RPMI8226 (cell line): Measurements from ENCODE around the gene MAP7D2.
A peak's percentile ranks its signal among the peaks of the same experiment; 100 is the strongest.
"Not testable (repeated sequence)": the region's sequence is repeated elsewhere in the genome, so short reads cannot be mapped to it uniquely, and the experiment has no call there.

Source experiments
- DNase-seq: peaks from one replicate; pipeline ENCODE4 v3.0.0-alpha.2; 2015

MAP7D2 gene

DNA sequence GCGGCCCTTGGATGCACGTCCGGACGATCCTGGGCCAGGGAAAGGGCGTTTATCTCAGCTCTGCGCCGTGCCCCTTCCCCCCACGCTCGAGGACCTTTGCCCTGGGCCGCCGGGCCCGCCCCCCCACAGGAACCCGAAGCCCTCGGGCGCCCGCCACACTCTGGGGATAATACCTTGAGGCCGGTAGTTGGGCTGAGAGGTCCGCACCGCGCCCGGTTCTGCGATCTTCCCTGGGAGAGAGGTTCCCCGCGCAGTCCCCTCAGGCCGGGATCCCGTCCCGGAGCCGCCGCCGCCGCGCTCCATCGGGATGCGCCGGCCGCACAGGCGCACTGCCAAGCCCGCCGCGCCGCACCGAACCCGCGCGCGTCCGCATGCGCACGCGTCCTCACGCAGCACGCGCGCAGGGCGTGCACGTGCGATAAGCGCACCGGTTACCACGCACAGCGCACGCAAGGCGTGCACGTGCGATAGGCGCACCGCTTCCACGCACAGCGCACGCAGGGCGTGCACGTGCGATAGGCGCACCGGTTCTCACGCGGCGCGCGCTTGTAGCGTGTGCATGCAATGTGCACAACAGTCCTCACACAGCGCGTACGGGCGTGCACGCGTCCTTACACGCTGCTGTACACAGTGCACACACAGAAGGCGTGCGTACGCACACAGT lies at the start of gene MAP7D2:
Gene MAP7D2, minus strand, starts transcription at position 331 of the 664 bp plus-strand sequence. Its CDS starts 28 bp downstream, at position 303.
- DNase-seq: no peak

DNA sequence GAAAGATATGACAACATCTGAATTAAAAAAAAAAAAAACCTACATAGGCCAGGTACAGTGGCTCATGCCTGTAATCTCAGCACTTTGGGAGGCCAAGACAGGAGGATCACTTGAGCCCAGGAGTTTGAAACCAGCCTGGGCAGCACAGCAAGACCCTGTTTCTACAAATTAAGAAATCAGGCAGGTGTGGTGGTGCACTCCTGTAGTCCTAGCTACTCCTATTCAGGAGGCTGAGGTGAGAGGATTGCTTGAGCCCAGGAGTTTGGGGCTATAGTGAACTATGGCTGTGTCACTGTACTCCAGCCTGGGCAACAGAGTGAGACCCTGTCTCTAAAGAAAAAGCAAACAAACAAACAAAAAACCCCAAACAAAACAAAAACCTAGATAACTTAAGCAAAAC lies 45.8 kb upstream of the MAP7D2 start:
- DNase-seq: not testable (repeated sequence)

DNA sequence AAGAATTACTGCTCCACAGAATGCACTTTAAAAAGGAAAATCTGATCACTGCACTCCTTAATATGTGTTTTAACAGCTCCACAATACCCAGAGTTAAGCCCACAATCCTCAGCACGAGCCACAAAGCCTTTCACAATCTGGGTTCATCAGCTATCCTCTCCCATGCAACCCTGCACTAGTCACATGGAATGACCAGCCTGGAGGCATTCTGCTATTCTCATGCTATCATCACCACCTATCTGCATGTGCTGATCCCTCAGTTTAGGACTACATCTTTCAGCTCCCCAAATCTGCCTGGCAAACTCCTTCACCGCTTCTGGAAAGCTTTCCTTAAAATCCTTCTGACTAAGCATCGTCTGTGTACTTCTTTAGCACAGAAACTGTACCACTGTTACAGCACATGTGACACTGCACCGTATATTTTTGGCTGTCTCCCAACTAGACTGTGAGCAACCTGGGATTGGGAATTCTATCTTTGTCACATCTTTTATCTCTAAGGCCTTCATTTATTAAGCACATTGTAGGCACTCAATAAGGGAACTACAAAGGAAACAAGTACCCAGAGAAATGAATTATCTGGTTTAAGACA lies 43.2 kb upstream of the MAP7D2 start:
- DNase-seq: no peak

DNA sequence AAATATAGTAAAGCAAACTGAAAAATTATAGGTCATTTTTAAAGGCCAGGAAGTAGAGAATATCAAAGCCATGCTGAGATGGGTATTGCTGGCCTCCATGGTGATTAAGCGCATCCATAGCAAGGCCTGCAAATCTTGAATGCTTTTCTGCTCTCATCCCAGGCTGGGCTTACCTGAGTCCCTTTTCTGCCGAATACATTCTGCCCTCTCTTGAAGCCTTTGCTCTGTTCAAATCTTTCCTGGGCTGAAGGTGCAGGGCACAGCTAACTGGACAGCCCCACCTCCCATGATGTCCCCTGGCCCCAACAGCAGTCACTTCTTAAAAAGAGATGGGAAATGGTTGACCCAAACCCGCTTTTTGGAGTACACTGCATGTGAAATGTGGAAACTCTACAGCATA lies 35.0 kb upstream of the MAP7D2 start:
- no peak for DNase-seq

DNA sequence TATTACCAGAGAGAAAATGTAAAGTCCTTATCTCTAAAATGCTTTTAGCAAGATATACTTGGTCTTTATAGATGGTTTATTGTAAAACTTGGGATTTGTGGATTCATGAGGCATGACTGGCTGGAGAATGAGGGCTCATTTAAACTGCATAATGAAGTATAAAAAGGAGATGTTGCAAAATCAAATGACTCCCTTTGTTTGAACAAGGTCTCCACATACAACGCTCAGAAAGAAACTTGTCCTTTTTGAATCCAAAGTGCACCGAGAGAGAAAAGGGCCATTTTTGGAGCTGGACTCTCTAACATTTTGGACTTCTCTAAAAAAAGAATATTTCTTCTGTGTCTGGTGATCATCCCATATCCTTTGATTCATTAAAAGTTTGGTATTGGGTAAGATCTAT lies 32.6 kb upstream of the MAP7D2 start:
- DNase-seq: no peak

DNA sequence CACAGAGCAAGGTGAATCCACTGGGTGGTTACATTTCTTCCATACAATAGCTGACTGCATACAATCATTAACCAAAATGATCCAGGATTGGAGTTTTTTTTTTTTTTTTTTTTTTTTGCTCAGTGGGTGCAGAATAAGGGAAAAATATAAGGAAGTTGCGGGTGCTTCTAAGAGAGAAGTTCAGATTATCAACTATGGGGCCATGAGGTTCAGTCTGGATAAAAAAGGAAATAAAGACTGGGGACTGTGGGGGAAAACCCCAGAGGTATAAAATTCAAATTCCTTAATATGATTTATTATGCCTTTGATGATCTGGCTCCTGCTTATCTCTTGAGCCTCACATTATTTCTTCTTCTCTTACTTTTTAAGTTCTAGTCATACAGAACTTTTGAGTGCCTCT lies 30.9 kb upstream of the MAP7D2 start:
- no peak for DNase-seq

DNA sequence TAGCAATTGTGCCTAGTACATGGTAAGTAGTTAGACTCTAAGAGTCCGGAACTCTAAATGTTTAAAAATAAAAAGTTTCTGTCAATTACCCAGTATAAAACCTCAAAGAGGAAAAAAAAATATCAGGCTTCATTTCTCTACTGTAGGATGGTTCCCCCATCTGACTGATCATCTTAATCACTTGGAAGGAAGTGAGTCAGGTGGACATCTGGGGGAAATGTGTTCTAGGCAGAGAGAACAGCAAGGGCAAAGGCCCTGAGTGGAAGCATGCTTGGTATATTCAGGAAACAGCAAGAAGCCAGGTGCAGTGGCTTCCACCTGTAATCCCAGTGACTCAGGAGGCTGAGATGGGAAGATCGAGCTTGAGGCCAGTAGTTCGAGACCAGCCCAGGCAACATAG lies 27.8 kb upstream of the MAP7D2 start:
- no peak for DNase-seq

DNA sequence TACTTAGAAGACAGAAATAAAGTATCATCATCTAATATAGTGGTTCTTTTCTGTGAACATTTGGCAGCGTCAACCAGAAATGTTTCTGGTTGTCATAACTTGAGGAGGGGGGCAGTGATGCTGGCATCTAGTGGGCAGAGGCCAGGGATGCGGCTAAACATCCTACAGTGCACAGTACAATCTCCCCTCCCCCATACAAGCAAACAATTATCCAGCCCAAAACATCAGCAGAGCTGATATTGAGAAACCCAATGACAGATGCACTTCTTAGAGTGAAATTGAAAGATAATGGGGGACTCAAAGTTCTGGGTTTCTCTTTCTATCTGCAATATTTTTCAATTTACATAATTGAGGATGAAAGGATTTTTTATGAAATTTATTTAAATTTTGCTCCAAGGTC lies 26.9 kb upstream of the MAP7D2 start:
- DNase-seq: no peak

DNA sequence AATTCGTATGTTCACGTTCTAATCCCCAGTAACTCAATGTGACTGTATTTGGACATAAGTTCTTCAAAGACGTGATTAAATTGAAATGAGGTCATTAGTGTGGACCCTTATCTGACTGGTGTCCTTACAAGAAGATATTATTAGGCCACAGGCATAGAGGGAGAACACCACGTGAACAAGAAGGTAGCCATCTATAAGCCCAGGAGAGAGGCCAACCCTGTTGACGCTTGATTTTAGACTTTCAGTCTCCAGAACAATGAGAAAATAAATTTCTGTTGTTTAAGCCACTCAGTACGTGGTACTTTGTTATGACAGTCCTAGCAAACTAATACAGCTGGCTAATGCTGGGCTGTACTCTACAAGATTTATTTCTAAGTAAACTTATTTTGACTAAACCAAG lies 26.4 kb upstream of the MAP7D2 start:
- no peak for DNase-seq

DNA sequence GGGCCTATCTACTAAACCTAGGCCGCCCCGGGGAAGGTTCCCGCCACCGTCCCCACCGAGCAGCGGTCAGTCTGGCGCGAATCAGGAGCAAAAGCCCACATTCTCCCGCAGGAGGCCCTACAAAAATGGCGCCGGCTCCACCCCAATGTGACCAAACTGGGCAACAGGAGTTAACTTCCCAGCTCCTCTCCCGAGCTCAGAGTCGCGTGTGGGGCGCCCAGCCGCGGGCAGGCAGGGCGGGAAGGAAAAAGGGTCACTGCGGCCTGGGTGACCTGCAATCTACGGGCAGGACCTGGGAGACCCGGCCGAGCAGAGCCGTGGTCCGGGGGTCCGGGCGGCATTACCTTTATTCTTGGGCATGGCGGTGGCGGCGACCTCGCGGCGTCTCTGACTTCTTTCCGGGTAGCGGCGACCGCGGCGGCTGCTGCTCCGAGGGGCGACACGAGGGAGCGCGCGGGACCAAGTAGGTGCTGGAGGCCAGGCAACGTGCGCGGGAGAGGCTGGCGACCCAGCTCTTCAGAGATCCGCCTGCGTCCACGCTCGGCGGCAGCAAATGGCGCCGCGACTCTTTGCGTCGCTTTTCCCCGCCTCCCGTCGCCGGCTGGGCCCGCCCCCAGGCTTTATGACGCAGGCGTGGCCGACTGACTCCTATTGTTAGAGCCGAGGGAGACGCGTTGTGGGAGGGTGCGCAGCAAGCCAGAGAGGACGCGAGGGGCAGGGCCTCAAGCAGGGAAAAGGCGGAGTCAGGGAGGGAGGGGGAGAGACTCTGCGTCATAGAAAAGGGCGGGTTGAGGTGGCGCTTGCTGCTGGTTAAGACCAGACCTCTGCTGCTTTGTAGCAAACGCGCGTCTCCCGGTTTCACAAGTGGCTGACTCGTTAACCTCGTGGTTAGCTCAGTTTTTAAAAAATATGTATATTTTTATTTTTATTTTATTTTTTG lies 24.8 kb upstream of the MAP7D2 start, which contains the start of gene EIF1AX:
Gene EIF1AX, minus strand, starts transcription at position 558 of the 940 bp plus-strand sequence. Its CDS starts 198 bp downstream, at position 360.
- DNase-seq: peak; percentile 97

DNA sequence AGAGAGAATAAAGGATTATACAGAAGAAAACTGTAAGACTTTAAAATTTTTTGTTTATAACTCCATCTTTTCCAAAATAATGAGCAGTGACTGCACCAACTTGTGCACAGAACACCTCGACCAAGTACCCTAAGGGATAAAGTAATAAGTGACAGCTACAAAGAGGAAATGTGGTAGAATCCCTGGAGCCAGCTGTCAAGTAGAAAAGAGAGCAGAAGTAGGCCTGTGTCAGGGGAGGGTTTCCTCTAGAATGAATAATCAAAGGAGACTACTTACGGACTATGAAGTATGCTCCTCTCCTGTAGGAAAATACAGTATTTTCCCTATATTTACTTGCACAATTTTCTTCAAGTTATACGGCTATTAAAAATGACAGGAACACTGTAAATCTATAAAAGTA lies 23.7 kb upstream of the MAP7D2 start:
- DNase-seq: peak; percentile 9

DNA sequence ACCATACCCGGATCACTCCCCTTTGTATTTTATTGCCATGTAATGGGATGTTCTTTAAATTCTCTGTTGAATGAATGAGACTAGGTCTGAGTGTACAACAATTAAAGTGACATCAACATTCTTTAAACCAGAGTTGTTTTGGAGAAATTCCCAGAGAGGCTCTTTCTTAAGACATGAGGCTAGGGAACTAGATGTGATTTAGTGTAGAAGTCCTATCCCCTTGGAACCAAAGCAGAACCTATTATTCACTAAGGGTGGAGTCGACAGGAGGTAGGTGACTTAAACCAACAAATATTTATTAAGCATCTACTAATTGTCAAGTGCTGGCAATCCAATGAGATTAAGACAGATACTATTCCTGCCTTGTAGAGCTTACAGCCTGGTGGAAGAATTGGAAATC lies 23.3 kb upstream of the MAP7D2 start:
- DNase-seq: no peak

DNA sequence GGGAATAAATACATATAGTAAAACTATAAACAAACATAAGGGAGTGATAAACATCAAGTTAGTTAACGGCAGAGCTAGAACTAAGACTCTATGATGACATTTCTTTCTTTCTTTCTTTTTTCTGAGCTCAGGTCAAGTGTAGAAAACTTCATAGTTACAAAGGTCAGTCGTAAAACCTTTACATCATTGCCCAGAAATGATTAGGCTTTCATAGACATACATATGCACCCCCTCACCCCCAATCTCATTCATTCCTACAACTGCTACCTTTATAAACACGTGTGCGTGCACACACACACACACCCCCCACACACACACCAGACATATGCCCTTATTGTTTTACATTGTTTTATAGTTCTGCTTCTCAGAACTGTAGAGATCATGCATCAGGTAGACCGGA lies 19.2 kb upstream of the MAP7D2 start:
- DNase-seq: no peak

DNA sequence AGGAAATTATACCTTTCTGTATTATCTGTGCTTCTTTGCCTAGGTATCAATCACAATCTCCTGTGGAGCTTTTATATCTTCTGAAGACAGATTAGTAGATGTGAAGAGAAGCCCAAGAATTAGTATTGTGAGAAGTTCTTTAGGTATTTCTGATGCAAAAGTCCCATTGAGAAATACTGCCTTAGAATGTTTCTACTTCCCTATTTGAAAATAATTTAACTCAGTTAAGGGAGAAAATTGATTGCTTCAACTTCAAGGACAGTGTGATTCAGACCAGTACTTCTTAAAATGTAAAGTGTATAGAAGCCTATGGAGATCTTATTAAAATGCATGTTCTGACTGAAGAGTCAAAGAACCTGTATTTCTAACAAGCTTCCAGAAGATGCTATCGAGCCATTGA lies 16.0 kb upstream of the MAP7D2 start:
- DNase-seq: no peak

DNA sequence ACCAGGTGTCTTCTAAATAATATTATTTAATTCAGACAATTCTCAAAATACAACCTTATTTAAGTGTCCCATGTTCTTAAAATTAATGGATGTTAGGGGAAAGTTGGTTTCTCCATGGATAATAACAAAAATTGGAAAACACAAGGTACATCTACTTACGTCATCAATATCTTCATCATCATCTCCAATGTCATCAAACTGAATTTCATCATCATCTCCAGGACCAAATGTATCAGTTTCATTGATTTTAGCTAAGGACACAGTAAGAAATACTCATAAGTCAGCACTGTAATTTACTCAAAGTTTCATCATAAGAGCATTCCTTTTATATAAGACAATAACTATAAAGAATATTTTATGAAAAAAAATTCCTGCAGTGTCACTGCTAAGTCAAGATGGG lies 13.7 kb upstream of the MAP7D2 start:
- DNase-seq: no peak

DNA sequence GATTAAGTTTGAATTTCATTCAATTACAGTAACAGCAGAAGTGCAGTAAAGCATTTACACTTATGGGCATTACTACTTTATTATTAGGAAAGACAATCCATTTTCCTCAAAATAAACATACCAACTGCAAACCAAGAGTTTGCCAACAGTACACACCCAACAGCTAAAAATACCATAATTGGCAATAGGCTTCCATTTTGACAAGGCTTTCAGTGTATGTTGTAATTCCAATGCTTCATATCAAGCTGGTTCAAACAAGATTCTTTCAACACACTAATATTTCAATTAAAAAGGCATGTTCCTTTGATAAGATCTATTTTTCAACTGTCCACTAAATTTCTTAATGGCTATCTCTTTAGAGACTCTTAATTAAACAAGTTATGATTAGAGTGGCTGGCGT lies 12.8 kb upstream of the MAP7D2 start:
- no peak for DNase-seq

DNA sequence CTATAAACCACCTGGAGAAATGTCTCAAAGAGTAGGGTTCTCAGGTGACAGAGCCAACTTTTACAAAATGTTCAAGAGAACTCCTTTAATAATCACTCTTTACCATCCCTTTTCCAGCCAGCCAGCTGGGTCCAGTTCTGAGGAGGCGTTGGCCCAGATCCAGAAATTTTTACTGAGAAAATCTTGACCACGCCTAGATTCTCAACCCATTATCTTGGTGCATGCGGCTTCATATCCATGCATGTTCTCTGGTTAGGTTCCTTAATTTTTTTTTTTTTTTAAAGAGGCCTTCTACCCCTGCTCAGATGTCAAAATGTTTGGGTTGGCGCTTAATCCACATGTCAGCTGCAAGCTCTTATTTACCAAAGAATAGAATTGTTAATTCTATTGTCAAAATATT lies 12.0 kb upstream of the MAP7D2 start:
- no peak for DNase-seq

DNA sequence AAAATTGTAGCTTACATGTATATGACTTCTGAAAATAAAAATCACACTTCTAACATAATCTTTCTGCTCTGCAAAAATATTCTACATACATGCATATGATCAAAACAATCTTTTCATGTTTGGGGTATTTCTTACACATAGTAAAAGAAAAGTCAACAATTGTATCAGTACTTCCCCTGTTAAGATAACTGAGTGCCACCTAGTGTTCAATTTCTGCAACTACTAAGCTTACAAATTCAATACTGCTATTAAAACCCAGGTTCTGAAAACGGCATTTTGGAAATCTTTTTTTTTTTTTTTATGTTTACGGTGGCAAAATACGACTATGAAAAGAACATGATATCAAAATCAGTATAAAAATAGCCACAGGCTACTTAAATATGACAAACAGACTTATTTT lies 10.7 kb upstream of the MAP7D2 start:
- not testable (repeated sequence) for DNase-seq

DNA sequence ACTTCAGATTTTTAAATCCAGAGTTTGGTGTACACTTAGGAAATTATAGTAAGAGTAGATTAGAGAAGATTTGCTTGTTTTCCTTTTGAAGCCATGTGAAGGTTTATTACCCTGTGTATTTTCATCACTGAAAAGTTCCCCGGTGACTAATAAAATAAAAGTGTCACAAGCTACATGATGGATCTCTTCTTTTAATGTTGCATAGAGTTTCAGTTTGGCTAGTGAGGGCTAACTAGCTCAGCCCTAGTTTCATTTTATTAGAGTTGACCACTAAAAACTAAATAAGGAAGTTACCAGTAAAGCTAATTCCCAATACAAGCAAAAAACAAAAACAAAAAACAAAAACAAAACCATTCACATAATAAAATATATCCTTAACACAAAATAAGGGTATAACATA lies 10.1 kb upstream of the MAP7D2 start:
- DNase-seq: not testable (repeated sequence)

DNA sequence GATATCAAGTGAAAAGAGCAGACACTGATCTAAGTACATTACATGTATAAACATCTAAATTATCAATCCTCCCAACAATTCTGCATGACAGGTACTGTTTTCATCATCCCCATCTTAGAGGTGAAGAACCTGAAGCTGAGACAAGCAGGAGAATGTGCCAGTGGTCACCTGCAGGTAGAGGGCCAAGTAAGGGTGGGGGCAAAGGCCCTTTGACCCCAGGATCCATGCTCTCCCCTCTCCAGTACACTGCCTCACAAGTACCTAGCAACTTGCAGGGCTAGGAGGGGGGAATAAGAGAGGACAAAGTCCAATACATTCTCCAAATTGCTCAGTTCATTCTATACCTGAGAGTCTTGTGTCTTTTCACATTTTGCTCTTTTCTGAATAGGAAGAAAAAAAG lies 8.3 kb upstream of the MAP7D2 start:
- DNase-seq: no peak

DNA sequence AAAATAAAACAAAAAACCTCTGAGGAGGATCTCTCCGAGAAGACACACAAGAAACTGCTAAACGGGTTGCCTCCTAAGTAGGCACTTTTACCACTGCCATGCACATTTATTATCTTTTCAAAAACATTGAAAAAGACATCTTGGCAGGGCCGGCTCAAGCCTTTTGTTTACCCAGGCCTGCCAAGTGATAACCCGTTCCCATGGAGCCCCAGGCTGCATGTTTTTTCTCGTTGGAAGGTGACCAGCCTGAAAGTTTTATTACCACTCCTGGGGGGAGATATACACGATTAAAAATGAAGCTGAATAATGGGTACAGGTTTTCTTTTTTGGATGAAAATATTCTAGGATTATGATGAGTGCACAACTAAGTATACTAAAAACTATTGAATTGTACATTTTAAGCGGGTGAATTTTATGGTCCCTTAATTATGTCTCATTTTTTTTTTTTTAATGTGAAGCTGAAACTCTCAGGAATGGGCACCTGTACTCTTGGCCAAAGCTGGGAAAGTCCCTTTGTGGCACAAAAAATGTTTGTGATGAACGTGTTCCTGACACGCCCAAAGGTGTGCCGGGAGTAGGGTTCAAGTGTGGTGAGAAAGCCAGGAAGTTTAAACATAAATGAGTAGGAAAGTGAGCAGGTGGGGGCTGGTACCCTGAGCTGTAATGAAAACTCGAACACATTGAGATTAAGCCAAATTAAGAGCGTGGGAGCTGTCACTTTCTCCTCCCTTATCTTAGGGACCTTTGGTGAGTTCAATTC lies 1.5 kb upstream of the MAP7D2 start:
- DNase-seq: no peak

DNA sequence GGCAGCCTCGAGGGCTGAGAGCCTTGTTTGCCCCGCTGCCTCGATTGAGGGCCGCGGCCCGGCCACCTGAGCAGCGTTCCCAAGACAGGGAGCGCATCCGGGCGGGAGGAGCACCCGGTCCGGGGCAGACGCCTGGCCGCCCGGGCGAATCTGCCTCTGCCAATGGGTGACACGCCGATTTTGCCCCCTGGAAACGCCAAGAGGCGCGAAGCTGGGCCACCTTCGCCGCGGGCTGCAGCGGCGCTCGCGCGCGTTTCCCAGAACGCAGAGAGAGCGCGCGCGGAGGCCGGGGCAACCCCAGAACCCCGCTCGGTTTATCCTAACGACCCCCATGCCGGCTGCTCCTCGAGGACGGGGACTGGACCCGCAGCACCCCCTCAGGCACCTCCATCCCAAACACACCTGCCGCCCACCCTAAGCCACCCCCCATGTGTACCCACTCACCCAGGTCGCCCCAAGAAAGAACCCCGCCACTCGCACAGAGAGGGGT lies 575 bp downstream of the MAP7D2 start:
- no peak for DNase-seq
